Smooth muscle cell (in vitro differentiated cells): ENCODE measurements around the gene GALNT14. TPM values are rescaled to one million over a fixed set of nuclear protein-coding genes. Genes with fewer than 3 reads are reported as not detected.

Experiments used
- DNase-seq: peaks from one replicate; lab custom pipeline; 2025; ENCODE audit not compliant: unreplicated experiment; lab: John Stamatoyannopoulos, UW
- H2AFZ ChIP-seq: fragments of 200-600 bp; sonication (generic); 2 replicates; pipeline ENCODE4 v1.6.0; 2016; ENCODE audit warnings: antibody characterized with exemption, low read depth, mild to moderate bottlenecking
- H3F3A ChIP-seq: fragments of 200-600 bp; sonication (generic); 2 replicates; pipeline ENCODE4 v1.6.0; 2017; ENCODE audit warnings: antibody characterized with exemption, low read depth
- H3K27ac ChIP-seq: fragments of 200-600 bp; sonication (generic); 2 replicates; pipeline ENCODE4 v1.5.1; 2016; ENCODE audit warnings: low read depth, mild to moderate bottlenecking
- H3K27me3 ChIP-seq: fragments of 200-600 bp; sonication (generic); 2 replicates; pipeline ENCODE4 v1.6.1; 2016; ENCODE audit warnings: low read depth, mild to moderate bottlenecking
- H3K36me3 ChIP-seq: fragments of 200-600 bp; sonication (generic); 2 replicates; pipeline ENCODE4 v1.5.1; 2016; ENCODE audit warnings: low read depth
- H3K4me1 ChIP-seq: fragments of 200-600 bp; sonication (generic); 2 replicates; pipeline ENCODE4 v1.5.1; 2016; ENCODE audit warnings: low read depth
- H3K4me2 ChIP-seq: fragments of 200-600 bp; sonication (generic); 2 replicates; pipeline ENCODE4 v1.6.0; 2016; ENCODE audit warnings: mild to moderate bottlenecking
- H3K4me3 ChIP-seq: fragments of 200-600 bp; sonication (generic); 2 replicates; pipeline ENCODE4 v1.5.1; 2016; ENCODE audit warnings: mild to moderate bottlenecking
- H3K79me2 ChIP-seq: fragments of 200-600 bp; sonication (generic); 2 replicates; pipeline ENCODE4 v1.6.0; 2016; ENCODE audit warnings: low read depth, mild to moderate bottlenecking
- H3K9ac ChIP-seq: fragments of 200-600 bp; sonication (generic); 2 replicates; pipeline ENCODE4 v1.6.0; 2016; ENCODE audit warnings: low read depth
- H3K9me3 ChIP-seq: fragments of 200-600 bp; sonication (generic); replicated peaks from 2 replicates; pipeline ENCODE4 v1.5.1; 2016; ENCODE audit warnings: low read depth
- H4K20me1 ChIP-seq: fragments of 200-600 bp; sonication (generic); 2 replicates; pipeline ENCODE4 v1.6.0; 2016; ENCODE audit warnings: low read depth
- WGBS: methylation state at CpG from one replicate; pipeline ENCODE4 v1.1.7; 2016; ENCODE audit warnings: low lambda C conversion rate; 5-methylcytosine and 5-hydroxymethylcytosine counted together
- polyA plus RNA-seq: library from polyadenylated mRNA; unstranded; fragments of >200 nt; fragmentation: Nextera tagmentation; extraction: Ambion mirVana; gene quantifications from 2 replicates; pipeline ENCODE4 v1.2.1, GENCODE V29; 2016
- total RNA-seq: library from RNA; depleted of rRNA; stranded (reverse); fragments of >200 nt; gene quantifications from 2 replicates; pipeline ENCODE4 v1.2.3, GENCODE V29; 2014
- TF ChIP-seq, protein P1 (sequence below): fragments of 200-600 bp; sonication (generic); IDR thresholded peaks from 2 replicates; pipeline ENCODE4 v1.5.1; 2017; ENCODE audit warnings: borderline replicate concordance, mild to moderate bottlenecking, antibody characterized with exemption; ENCODE audit not compliant: insufficient read depth, poor library complexity, severe bottlenecking

Gene GALNT14
- total and polyA plus RNA-seq, 2 experiments from 2014 or later, result 0.63 to 1.0 TPM

DNA sequence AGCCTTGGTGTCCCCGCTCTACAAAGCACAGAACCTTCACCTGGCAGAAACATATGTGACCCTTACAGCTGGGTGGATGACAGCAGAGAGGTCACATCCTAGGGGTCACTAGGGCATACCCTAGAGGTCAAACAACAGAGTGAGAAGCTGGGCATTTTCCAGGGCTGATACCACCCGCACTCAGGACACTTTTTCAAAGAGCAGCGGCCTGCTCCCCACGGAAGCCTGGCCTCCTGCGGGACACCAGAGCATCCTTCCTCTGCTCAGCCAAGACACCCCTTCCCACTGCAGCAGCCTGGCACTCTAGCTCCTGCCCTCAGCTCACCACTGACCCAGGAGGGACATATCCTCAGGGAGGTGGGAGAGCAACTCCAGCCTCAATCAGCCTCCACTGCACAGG is 86.0 kb downstream of the GALNT14 start:
- H4K20me1 ChIP-seq, result no peaks in the 10 kb centered on the region
- H2AFZ ChIP-seq, result no peak overlapping the region
- no peak overlapping the region for H3K27ac ChIP-seq
- no peaks in the 10 kb centered on the region for H3K4me1 ChIP-seq
- H3K79me2 ChIP-seq, result no peaks in the 10 kb centered on the region
- no peak overlapping the region for H3K4me2 ChIP-seq
- DNase-seq, result no peak
- H3K27me3 ChIP-seq, result no peaks in the 10 kb centered on the region
- H3K9ac ChIP-seq, result no peak overlapping the region
- WGBS, result 92% methylated on average over 5 of the region's 5 CpGs
- TF ChIP-seq, protein P1, sequence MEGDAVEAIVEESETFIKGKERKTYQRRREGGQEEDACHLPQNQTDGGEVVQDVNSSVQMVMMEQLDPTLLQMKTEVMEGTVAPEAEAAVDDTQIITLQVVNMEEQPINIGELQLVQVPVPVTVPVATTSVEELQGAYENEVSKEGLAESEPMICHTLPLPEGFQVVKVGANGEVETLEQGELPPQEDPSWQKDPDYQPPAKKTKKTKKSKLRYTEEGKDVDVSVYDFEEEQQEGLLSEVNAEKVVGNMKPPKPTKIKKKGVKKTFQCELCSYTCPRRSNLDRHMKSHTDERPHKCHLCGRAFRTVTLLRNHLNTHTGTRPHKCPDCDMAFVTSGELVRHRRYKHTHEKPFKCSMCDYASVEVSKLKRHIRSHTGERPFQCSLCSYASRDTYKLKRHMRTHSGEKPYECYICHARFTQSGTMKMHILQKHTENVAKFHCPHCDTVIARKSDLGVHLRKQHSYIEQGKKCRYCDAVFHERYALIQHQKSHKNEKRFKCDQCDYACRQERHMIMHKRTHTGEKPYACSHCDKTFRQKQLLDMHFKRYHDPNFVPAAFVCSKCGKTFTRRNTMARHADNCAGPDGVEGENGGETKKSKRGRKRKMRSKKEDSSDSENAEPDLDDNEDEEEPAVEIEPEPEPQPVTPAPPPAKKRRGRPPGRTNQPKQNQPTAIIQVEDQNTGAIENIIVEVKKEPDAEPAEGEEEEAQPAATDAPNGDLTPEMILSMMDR, result no peak
- no peaks in the 10 kb centered on the region for H3K36me3 ChIP-seq
- H3F3A ChIP-seq, result no peaks in the 10 kb centered on the region
- H3K4me3 ChIP-seq, result no peak overlapping the region
- no peaks in the 10 kb centered on the region for H3K9me3 ChIP-seq

DNA sequence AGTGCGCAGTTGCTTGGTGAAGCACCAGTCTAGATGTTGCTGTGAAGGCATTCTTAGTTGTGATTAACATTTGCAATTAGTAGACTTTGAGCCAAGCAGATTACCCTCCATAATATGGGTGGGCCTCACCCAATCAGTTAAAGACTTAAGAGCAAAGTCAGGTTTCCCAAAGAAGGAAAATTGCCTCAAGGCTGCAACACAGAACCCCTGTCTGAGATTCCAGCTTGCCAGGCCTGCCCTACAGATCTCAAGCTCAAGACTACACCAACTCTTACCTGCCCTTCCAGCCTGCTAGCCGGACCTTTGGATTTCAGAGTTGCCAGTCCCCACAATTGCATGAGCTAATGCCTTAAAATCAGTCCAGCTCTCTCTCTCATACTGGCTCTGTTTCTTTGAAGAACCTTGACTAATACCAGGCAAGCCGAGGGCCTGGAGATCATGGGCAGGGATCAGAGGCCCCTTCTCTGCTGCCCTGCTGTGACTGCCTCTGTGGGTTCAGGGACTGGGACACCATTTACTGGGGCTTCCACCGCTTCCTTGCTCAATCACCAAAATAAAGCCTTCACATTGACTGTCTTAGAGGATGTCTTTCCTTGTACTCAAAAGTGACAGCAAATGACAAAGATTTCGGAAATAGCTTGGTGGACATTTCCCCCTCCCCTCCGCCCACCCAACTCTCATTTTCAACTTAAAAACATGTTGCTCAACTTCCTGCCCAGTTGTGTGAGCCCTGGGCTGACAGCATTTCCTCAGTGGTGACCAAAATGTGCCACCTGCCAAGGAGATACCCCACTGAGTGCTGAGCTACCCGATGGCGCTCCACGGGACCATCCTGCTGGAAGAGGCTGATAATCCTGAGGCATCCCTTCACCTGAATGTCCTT is 86.7 kb downstream of the GALNT14 start:
- Histone ChIP-seq H4K20me1 (no peaks in the 10 kb centered on the region), H3K4me1 (no peaks in the 10 kb centered on the region), H3F3A (no peaks in the 10 kb centered on the region), H3K9me3 (no peaks in the 10 kb centered on the region), H2AFZ (no peak overlapping the region), H3K4me2 (no peak overlapping the region), H3K27me3 (no peaks in the 10 kb centered on the region), H3K79me2 (no peaks in the 10 kb centered on the region), H3K36me3 (no peaks in the 10 kb centered on the region), H3K27ac (no peak overlapping the region), H3K9ac (no peak overlapping the region), H3K4me3 (no peak overlapping the region)
- TF ChIP-seq, protein P1, result no peak
- WGBS, result 92% methylated on average over 9 of the region's 9 CpGs
- no peak for DNase-seq

DNA sequence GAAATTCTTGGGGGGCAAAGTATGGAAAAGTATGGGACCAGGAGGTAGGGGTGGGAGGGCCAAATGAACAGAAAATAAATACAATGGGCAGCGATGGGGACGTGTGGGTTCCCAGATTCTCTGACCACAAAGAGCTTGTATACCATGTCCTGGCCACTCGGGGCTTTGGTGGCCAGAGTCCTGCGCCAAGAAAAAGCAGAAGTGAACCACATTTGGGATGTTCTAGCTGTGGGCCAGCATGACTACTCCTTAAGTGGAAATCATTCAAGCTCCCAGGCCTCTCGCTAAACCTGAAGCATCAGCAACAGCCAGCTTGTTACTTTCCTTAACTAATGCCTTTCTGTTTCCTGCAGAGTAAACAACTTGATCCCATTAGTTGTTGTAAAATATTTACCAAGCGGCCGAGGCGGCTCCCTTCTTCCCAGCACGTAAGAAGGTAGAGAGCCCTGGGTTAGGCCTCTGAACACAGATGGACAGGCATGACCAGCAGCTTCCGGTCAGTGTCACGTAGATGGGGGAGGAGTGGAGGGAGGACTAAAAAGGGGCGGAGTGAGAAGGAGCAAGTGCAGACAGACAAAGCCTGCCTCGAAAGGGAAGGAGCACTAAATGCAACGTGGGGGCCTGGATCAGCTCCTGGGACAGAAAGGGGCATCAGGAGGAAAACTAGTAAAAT is 88.2 kb downstream of the GALNT14 start:
- no peak overlapping the region for H3K9ac ChIP-seq
- no peaks in the 10 kb centered on the region for H4K20me1 ChIP-seq
- H3K27ac ChIP-seq, result no peak overlapping the region
- no peaks in the 10 kb centered on the region for H3K36me3 ChIP-seq
- no peaks in the 10 kb centered on the region for H3K79me2 ChIP-seq
- H3F3A ChIP-seq, result no peaks in the 10 kb centered on the region
- H3K4me1 ChIP-seq, result no peaks in the 10 kb centered on the region
- H3K4me3 ChIP-seq, result no peak overlapping the region
- TF ChIP-seq, protein P1, result no peak
- 74% methylated on average over 14 of the region's 14 CpGs for WGBS
- H2AFZ ChIP-seq, result no peak overlapping the region
- H3K27me3 ChIP-seq, result no peaks in the 10 kb centered on the region
- no peaks in the 10 kb centered on the region for H3K9me3 ChIP-seq
- no peak overlapping the region for H3K4me2 ChIP-seq
- DNase-seq, result no peak
